T-helper 9 cell (primary cell): ENCODE measurements around the gene NOXA1.
"Not testable (repeated sequence)": the region's sequence is repeated elsewhere in the genome, so short reads cannot be mapped to it uniquely, and the experiment has no call there.

Experiments used
- DNase-seq: peaks from one replicate; pipeline ENCODE4 v3.0.0-alpha.2; 2020

Gene NOXA1

DNA sequence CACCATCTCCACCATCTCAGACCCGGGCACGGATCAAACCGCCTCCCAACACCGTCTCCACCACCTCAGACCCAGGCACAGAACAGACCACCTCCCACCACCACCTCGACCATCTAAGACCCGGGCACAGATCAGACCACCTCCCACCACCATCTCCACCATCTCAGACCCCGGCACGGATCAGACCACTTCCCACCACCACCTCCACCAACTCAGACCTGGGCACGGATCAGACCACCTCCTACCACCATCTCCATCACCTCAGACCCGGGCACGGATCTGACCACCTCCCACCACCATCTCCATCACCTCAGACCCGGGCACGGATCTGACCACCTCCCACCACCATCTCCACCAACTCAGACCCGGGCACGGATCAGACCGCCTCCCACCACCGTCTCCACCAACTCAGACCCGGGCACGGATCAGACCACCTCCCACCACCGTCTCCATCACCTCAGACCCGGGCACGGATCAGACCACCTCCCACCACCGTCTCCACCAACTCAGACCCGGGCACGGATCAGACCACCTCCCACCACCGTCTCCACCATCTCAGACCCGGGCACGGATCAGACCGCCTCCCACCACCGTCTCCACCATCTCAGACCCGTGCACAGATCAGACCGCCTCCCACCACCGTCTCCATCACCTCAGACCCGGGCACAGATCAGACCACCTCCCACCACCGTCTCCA, 43.3 kb downstream of the NOXA1 start:
- DNase-seq: not testable (repeated sequence)

DNA sequence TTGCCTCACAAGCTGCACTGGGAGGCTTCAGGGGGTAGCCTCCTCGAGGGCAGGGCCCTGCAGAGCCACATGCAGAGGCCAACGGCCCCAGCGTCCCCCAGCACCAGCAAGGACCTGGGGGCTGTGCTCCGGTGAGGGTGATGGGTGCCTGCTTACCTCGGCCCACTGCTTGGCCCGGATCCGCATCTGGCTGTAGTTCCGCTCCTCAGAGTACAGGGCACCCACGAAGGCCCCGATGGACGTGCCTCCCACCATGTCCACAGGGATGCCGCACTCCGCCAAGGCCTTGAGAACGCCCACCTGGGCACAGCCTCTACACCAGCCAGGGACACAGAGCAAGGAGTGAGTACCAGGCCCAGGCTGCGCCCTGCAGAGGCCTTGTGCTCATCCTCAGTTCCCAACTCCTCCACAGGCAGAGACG, 44.0 kb downstream of the NOXA1 start:
- DNase-seq: no peak

DNA sequence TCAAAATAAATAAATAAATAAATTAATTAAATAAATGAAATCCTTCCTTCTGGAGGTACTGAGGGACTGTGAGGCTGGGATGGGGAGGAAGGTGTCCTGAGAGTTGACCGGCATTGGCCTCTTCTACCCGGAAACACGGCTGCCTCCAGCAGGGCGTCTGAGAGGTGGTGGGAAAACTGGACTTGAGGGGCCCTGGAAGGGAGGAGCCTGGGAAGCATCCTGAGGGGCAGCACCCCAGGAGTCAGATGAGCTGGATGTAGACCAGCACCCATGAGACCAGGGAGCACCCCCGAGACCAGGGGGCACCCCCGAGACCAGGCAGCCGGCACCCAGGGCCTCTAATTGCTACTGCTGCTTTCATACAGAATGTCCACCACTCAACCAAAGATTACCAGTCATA, 44.7 kb downstream of the NOXA1 start:
- no peak for DNase-seq

DNA sequence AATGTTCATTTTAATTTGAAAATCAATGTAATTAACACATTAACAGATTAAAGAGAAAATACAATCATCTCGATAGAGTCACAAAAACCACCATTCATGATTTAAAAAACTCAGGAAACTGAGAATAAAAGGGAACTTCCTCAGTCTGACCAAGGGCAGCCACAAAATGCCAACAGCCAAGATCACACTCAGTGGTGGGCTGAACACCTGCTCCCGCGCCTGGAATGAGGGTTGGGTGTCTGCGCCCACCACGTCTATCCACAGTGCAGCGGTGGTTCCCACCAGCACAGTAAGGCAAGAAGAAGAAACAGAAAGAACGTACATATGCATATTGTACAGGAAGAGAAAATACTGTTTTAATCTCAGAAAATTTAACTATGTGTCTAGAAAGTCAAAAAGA, 47.6 kb downstream of the NOXA1 start:
- no peak for DNase-seq

DNA sequence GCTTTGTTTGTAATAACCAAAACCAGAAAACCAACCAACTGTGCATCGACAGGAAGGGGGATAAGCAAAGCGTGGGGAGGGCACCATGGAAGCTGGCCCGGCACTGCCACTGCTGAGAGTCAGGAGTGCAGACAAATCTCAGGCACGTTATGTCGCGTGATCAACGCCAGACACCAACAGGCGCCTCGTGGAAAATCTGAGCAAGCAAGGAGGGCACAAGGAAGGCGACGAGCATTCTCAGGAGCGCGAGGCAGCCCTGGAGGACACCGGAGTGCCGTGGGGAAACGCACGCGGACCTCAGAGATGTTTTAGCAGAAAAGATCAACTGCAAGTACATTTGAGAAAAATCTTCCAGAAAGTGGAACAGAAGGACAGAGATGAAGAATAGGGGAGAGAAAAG, 51.1 kb downstream of the NOXA1 start:
- no peak for DNase-seq

DNA sequence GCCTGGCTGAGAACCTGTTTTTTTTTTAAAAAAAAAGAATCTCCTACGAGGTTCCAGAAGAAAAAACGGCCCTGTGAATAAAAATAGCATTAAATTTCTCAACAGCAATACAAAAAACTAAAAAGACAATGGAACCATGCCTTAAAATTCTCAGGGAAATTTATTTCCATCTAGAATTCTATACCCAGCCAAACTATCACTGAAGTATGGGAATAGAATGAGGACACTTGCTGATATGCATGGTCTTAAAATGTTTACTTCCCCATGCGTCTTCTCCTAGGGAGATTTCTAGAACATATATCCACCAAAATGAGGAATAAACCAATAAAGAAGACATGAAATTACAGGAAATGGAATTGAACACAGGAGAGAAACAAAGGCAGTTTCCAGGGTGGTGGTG, 52.5 kb downstream of the NOXA1 start:
- DNase-seq: no peak

DNA sequence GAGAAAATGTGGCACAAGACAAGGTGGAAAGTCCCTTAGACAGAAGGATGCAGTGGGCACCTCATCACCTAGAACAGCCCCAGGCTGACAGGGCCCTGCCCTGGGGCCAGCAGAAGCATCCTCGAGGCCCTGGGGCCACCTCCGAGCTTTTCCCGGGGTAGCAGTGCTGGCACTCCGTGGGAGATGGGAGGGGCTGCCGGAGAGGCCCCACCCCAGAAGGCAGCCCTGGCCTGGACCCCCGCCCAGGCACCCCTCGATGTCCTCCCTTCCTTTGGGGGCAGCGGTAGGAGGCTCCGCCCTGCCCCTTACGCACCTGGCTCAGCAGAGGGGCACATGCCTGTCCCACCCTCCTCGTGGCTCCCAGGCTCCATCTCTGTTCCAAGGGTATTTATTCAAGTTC, 53.7 kb downstream of the NOXA1 start:
- DNase-seq: no peak

DNA sequence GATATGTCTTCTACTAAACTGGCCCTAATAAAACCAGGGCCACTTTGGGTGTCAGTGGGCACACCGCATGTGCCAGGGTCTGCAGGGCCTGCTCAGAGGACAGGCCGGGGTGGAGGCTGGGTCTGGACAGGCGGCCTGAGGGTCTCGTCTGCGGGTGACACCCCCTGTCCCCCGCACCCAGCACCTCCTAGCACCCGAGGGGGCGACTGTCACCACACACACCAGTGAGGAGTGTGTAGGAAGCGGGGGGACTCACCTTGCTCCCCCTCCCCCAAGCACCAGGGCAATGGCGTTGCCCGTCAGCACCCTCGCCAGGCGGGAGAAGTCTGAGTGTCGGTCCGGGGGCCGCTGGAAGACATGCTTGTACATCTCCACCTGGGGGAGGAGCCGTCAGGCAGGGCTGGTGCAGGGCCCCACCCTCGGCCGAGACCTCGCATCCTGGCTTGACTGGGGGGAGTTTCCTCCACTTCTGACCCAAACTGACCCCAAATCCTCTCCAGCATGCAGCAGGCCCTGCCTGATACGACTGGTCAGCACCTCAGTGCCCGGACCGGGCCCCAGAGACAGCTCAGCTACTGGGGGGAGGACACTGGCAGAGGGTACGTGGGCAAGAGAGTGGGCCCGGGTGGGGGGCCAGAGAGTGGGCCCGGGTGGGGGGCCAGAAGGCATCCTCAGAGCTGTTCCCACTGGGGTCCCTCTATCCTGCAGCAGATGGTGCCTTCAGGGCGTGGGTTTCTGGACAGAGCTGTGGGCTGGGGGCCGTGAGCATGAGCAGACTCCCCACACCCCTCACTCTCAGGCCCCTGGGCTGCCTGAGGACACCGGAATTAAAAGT, 54.8 kb downstream of the NOXA1 start:
- DNase-seq: no peak

DNA sequence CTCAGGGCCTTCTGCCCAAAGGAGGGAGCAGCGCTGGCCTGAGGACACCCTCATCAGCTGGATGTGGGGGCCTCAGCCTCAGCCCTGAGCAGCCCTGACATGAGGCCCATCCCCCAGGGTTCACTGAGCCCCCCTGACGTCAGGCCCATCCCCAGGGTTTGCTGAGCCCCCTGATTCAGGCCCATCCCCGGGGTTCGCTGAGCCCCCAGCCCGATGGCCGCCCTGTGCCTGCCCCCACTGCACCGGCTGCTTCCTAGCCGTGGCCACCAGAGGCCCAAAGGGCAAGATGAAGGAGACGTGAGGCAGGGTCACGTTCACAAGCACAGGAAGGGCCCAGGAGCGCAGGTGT, 55.4 kb downstream of the NOXA1 start:
- no peak for DNase-seq

DNA sequence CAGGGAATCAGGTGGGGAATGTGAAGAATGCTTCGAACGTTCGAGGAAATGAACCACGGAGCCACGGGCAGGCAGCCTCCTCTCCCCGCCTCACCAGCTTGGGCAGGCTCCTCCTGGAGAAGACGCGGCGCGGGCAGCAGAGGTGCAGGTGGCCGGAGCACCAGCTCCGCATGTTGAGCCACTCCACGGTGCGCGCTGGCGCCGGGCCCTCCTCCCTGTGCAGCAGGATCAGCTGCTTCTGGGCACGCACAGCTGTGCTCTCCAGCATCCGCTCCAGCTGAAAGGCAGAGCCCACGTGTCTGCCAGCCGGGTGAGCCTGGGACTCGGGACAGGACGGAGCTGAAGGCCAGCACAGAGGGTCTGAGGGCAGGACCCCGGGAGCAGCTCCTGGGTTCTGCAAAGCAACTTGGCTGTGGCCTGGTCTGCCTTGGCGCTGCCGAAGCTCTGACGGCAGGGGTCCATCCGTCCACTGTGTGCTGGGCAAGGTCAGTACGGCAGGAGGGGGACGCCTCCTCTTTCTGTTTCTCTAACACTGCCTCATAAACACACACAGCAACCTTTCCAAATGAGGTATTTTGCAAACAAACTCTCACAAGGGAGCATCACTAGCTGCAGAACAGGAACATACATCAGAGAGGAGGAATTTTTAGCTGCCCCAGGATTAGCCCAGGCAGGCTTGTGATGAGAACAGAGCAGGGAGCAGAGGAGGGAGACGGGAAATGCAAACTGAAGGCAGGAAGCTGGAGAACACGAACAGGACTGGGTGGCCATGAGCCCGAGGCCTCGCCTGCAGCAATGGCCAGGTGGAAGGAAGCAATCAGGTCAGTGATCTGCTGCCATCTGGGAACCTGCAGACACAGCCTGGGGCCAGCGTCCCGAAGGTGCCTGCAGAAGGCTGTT, 56.0 kb downstream of the NOXA1 start:
- no peak for DNase-seq

DNA sequence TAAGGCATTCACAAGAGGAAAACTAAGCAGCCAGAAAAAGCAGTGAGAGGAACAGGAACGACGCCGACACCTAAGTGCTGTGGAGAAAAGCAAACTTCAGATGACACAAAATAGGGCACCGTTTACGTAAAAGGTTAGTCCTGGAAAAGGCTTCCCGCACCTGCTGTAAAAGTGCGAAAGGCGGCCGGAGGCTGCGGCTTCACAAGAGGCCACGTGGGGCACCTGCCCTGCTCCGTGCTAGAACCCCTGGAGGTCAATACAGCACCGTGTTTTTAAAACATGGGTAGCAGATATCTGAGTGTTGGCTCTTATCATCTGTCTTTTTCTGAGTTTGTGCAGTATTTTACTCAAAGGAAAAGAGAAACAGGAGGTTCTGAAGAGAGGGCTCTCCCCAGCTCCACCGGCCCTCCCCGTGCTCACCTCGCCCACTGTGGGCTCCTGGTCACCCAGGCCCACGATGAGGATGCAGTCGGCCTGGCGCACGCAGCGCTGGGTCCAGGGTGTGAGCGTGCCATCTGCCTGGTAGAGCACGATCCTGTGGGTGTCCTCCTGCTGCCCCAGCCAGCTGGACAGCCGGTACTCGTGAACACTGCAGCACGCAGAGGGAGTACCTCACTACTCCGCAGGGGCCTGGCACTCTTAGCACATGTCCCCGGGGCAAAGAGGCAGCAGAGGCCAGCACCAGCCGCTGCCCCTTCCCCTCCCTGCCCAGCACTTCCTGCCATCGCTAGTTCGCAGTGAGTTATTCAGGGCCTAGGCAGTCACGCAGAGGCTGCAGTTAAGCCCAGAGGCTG, 56.9 kb downstream of the NOXA1 start:
- no peak for DNase-seq

DNA sequence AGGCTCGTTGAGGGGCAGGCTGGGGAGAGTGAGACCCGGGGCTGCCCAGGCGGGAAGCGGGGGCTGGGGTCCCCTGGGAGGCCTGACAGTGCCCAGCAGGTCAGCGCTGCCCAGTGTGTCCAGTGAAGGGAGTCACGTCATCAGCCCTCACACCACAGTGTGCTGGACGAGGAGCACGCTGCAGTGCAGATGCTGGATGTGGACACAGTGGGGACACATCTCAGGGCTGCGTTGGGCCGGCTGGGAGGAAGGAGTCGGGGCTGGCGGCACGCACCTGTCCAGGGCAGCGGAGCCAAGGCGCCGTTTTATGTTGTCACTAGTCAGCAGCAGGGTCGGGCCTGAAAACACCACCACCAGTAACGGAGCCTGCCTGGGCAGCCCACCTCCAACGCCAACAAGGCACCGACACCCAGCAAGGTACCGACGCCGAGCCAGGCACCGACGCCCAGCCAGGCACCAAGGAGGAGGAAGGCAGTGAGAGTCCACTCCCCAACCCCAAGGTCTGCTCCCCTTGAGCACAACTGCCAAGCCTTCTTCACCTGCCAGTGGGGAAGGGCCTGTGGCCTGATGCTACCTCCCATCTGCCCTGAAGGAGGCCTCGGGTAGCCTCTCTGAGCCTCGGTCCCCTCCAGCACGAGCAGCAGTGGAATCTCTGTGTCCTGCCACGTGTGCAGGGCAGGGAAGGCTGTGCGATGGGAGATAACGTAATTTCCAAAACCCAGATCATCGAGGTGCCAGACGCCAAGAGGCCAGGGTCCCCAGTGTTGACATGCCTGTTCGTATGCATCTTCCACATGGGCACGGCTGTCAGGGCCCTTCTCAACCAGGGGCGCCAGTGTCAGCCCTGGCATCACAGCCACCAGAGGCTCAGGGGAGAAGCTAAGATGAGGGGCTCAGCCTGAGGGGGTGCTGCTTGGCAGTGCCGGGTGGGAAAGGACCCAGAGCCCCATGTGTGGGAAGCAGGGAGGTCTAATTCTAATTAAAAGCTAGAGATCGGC, 57.8 kb downstream of the NOXA1 start:
- DNase-seq: no peak

DNA sequence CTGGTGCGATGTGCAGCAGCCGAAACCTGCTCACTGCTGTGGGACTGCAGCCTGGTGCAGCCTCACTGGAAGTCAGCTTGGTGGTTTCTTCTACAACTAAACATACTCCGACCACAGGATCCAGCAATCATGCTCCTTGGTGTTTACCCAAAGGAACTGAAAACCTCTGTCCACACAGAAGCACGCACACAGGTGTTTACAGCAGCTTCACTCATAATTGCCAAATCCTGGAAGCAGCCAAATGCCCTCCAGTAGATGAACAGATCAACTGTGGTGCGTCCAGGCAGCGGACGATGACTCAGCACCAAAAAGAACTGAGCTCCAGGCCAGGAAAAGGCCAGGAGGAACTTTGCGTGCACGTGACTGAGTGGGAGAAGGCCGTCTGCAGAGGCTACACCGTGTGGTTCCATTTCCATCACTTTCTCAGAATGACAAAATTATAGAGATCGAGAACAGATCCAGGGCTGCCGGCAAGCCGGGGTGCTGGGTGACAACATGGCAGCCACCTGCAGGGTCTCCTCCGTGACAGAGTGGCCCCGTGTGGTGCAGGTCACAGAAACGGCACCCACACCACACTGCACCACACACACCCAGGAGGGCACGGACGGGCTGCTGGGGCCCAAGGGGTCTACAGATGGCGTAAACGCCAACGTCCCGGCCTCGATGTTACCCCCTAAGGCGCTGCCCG, 59.0 kb downstream of the NOXA1 start:
- no peak for DNase-seq
